ENCODE measurements around the gene KLHL3. TPM values are rescaled to one million over a fixed set of nuclear protein-coding genes. Genes with fewer than 3 reads are reported as not detected.

Gene KLHL3
- total and polyA plus RNA-seq, 4 donors: 8.9 to 12.6 (median 11.5) TPM

DNA sequence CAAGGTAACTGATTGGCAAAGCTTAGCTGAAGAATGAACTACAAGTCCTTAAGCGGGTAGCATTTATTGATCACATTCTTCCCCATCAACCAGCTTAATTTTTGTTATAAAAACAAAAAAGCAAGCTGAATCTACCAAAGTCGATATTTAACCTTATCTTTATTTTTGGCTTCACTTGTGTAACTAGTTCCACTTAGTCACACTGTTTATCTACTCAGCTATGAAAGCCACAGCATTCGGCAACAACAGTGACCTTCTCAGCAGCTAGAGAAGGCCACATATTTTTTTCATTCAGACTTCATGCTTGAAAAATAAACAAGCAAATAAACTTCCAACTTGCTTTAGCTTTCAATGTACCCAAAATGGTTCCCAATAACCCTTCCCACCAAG, 69.4 kb downstream of the KLHL3 start:
- 82% methylated on average over 3 of the region's 3 CpGs for WGBS (ENCODE audit: insufficient coverage)
- no peaks in the 10 kb centered on the region for H3K36me3 ChIP-seq (ENCODE audit: control insufficient read depth, insufficient read depth, low read length)
- DNase-seq (ENCODE audit: low read depth in 4 of 6, low spot score in 6 of 6): no peak
- no peak overlapping the region for H3K27ac ChIP-seq (ENCODE audit: low read depth, low read length)
- H3K9me3 ChIP-seq (ENCODE audit: control insufficient read depth, insufficient read depth, low read length): no peaks in the 10 kb centered on the region
- no peak overlapping the region for H3K4me3 ChIP-seq (ENCODE audit: low read depth, low read length)
- H3K4me1 ChIP-seq (ENCODE audit: control insufficient read depth, insufficient read depth, low read length): no peaks in the 10 kb centered on the region
- H3K27me3 ChIP-seq (ENCODE audit: control insufficient read depth, insufficient read depth, low read length): no peaks in the 10 kb centered on the region

DNA sequence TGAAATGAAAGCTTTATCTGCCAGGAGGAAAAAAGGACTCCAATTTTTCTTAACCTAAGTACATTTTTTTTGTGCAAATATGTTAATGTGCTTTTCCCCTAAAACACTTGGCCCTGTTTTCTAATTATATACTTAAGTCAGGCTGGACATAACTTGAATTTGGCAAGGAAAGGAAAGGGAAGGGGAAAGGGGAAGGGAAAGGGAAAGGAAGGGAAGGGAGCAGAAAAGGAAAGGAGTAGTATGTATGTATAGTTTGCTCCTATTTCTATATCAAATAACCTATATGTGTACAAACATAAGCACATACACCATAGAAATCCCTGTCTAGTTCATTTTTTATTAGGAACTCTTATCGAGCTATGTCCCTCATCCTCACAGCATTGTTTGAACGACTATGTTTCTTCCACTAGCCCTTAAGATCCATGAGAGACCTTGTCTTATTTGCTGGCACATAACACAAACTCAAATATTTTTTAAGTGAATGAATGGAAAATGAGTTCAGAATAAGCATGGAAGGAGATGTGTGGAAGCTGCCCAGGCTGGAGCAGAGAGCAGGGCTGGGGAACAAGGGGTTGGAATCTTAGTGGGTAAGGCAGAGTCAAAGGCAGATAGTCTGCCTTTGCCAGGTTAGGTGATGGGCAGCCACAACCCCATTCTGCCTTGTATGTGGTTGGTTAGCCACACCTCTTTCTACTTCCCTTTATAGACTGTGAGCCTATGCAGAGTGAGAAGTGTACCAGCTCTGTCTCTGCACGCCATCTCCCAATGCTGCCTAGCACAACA, 70.0 kb downstream of the KLHL3 start:
- Histone ChIP-seq H3K4me3 (ENCODE audit: low read depth, low read length) (no peak overlapping the region), H3K27me3 (ENCODE audit: control insufficient read depth, insufficient read depth, low read length) (no peaks in the 10 kb centered on the region), H3K27ac (ENCODE audit: low read depth, low read length) (no peak overlapping the region), H3K9me3 (ENCODE audit: control insufficient read depth, insufficient read depth, low read length) (no peaks in the 10 kb centered on the region), H3K4me1 (ENCODE audit: control insufficient read depth, insufficient read depth, low read length) (no peaks in the 10 kb centered on the region), H3K36me3 (ENCODE audit: control insufficient read depth, insufficient read depth, low read length) (no peaks in the 10 kb centered on the region)
- DNase-seq (ENCODE audit: low read depth in 4 of 6, low spot score in 6 of 6): no peak
- 100% methylated on average over 1 of the region's 3 CpGs for WGBS (ENCODE audit: insufficient coverage)

- no peaks in the 10 kb centered on the region for H3K27me3 ChIP-seq (ENCODE audit: control insufficient read depth, insufficient read depth, low read length)
- no peaks in the 10 kb centered on the region for H3K4me1 ChIP-seq (ENCODE audit: control insufficient read depth, insufficient read depth, low read length)
- WGBS (ENCODE audit: insufficient coverage): 10% methylated on average over 4 of the region's 6 CpGs
- peaks cover 3% of the 10 kb centered on the region for H3K36me3 ChIP-seq (ENCODE audit: control insufficient read depth, insufficient read depth, low read length)
- H3K27ac ChIP-seq (ENCODE audit: low read depth, low read length): no peak overlapping the region
- H3K4me3 ChIP-seq (ENCODE audit: low read depth, low read length): no peak overlapping the region
- H3K9me3 ChIP-seq (ENCODE audit: control insufficient read depth, insufficient read depth, low read length): no peaks in the 10 kb centered on the region
- peak; percentile 40 to 90 (median 56) for DNase-seq (ENCODE audit: low read depth in 4 of 6, low spot score in 6 of 6)
Observed at GRCh38 chr5:137660349-137660817, 75.5 kb downstream of the KLHL3 start.

DNA sequence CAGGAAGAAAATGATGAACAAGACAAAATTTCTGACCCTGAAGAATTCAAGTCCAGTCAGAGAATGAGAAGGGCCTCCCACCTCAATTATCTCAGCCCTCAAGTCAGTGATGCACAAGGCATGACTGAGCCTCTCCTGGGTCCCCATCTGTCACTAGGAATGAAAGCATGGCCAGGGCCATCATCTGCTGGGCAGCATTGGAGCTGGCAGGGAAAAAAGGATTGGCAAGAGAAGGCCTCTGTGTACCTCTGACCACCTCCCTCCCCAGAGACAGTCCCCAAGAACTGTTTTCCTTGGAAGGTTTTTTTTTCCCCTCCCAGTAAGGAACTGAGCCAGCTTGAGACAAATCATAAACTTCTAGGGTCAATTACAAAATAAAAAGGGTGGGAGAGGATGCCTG, 76.7 kb downstream of the KLHL3 start:
- H3K27ac ChIP-seq (ENCODE audit: low read depth, low read length): no peak overlapping the region
- H3K4me1 ChIP-seq (ENCODE audit: control insufficient read depth, insufficient read depth, low read length): no peaks in the 10 kb centered on the region
- no peaks in the 10 kb centered on the region for H3K27me3 ChIP-seq (ENCODE audit: control insufficient read depth, insufficient read depth, low read length)
- no peak overlapping the region for H3K4me3 ChIP-seq (ENCODE audit: low read depth, low read length)
- H3K36me3 ChIP-seq (ENCODE audit: control insufficient read depth, insufficient read depth, low read length): peaks cover 3% of the 10 kb centered on the region
- DNase-seq (ENCODE audit: low read depth in 4 of 6, low spot score in 6 of 6): no peak
- H3K9me3 ChIP-seq (ENCODE audit: control insufficient read depth, insufficient read depth, low read length): no peaks in the 10 kb centered on the region

DNA sequence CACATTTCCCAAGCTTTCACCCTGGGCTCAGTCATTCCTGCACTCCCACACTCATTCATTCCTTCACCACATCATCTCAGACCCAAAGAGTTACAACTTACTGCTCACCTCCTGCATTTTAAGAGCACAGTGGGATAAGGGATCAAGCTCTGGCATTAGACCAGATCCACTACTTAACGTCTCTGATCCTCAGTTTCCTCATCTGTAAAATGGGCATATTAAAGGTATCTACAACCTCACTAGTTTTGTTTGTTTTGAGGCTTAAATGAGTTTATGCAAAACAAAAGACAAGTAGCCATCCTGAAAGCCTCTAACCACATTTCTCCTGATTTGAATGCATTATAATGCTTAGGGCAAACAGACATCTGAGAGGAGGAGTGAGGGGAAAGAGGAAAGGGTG, 77.6 kb downstream of the KLHL3 start:
- WGBS (ENCODE audit: insufficient coverage): no CpG with 5 or more reads among the region's 1 CpG
- H3K9me3 ChIP-seq (ENCODE audit: control insufficient read depth, insufficient read depth, low read length): no peaks in the 10 kb centered on the region
- no peak overlapping the region for H3K4me3 ChIP-seq (ENCODE audit: low read depth, low read length)
- H3K36me3 ChIP-seq (ENCODE audit: control insufficient read depth, insufficient read depth, low read length): peaks cover 3% of the 10 kb centered on the region
- H3K27me3 ChIP-seq (ENCODE audit: control insufficient read depth, insufficient read depth, low read length): no peaks in the 10 kb centered on the region
- no peak for DNase-seq (ENCODE audit: low read depth in 4 of 6, low spot score in 6 of 6)
- H3K27ac ChIP-seq (ENCODE audit: low read depth, low read length): no peak overlapping the region
- no peaks in the 10 kb centered on the region for H3K4me1 ChIP-seq (ENCODE audit: control insufficient read depth, insufficient read depth, low read length)

DNA sequence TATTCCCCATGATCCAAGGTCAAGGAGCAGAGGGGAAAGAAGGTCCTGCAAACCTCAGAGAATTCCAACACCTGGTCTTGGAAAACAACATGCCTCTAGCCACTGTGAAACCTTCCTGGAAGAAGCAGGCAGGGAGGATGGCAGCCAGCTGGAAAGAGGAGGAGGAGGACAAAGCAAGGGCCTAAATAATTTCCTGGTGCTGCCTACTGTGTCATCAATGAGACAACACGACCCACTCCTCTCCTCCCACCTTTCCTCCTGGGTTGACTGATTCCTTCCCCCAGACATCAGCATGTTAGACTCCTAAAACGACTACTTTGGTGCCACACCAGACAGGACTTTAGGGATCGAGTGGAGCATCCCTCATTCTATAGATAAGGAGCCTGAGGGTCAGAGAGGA, 78.8 kb downstream of the KLHL3 start:
- no peak overlapping the region for H3K4me3 ChIP-seq (ENCODE audit: low read depth, low read length)
- no peaks in the 10 kb centered on the region for H3K27me3 ChIP-seq (ENCODE audit: control insufficient read depth, insufficient read depth, low read length)
- H3K4me1 ChIP-seq (ENCODE audit: control insufficient read depth, insufficient read depth, low read length): no peaks in the 10 kb centered on the region
- peaks cover 3% of the 10 kb centered on the region for H3K36me3 ChIP-seq (ENCODE audit: control insufficient read depth, insufficient read depth, low read length)
- WGBS (ENCODE audit: insufficient coverage): no CpG with 5 or more reads among the region's 3 CpGs
- H3K27ac ChIP-seq (ENCODE audit: low read depth, low read length): no peak overlapping the region
- DNase-seq (ENCODE audit: low read depth in 4 of 6, low spot score in 6 of 6): no peak
- H3K9me3 ChIP-seq (ENCODE audit: control insufficient read depth, insufficient read depth, low read length): no peaks in the 10 kb centered on the region

- no peak for DNase-seq (ENCODE audit: low read depth in 4 of 6, low spot score in 6 of 6)
- Histone ChIP-seq H3K36me3 (ENCODE audit: control insufficient read depth, insufficient read depth, low read length) (peaks cover 3% of the 10 kb centered on the region), H3K27me3 (ENCODE audit: control insufficient read depth, insufficient read depth, low read length) (no peaks in the 10 kb centered on the region), H3K4me3 (ENCODE audit: low read depth, low read length) (no peak overlapping the region), H3K27ac (ENCODE audit: low read depth, low read length) (no peak overlapping the region), H3K4me1 (ENCODE audit: control insufficient read depth, insufficient read depth, low read length) (no peaks in the 10 kb centered on the region), H3K9me3 (ENCODE audit: control insufficient read depth, insufficient read depth, low read length) (no peaks in the 10 kb centered on the region)
- WGBS (ENCODE audit: insufficient coverage): 94% methylated on average over 2 of the region's 2 CpGs
Observed at GRCh38 chr5:137656558-137656957, 79.3 kb downstream of the KLHL3 start.

- Histone ChIP-seq H3K36me3 (ENCODE audit: control insufficient read depth, insufficient read depth, low read length) (peaks cover 6% of the 10 kb centered on the region), H3K27ac (ENCODE audit: low read depth, low read length) (no peak overlapping the region), H3K27me3 (ENCODE audit: control insufficient read depth, insufficient read depth, low read length) (no peaks in the 10 kb centered on the region), H3K4me3 (ENCODE audit: low read depth, low read length) (no peak overlapping the region), H3K9me3 (ENCODE audit: control insufficient read depth, insufficient read depth, low read length) (no peaks in the 10 kb centered on the region), H3K4me1 (ENCODE audit: control insufficient read depth, insufficient read depth, low read length) (peaks cover 19% of the 10 kb centered on the region)
- DNase-seq (ENCODE audit: low read depth in 4 of 6, low spot score in 6 of 6): no peak
- 85% methylated on average over 2 of the region's 3 CpGs for WGBS (ENCODE audit: insufficient coverage)
Observed at GRCh38 chr5:137651022-137651421, 84.9 kb downstream of the KLHL3 start.

- WGBS (ENCODE audit: insufficient coverage): no CpG with 5 or more reads among the region's 3 CpGs
- DNase-seq (ENCODE audit: low read depth in 4 of 6, low spot score in 6 of 6): peak in 3 of 6 donors; percentile 12 to 90 (median 66)
- H3K4me3 ChIP-seq (ENCODE audit: low read depth, low read length): no peak overlapping the region
- H3K27ac ChIP-seq (ENCODE audit: low read depth, low read length): peak overlapping the region; percentile 10
- no peaks in the 10 kb centered on the region for H3K27me3 ChIP-seq (ENCODE audit: control insufficient read depth, insufficient read depth, low read length)
- peaks cover 6% of the 10 kb centered on the region for H3K36me3 ChIP-seq (ENCODE audit: control insufficient read depth, insufficient read depth, low read length)
- peaks cover 3% of the 10 kb centered on the region for H3K9me3 ChIP-seq (ENCODE audit: control insufficient read depth, insufficient read depth, low read length)
- peaks cover 19% of the 10 kb centered on the region for H3K4me1 ChIP-seq (ENCODE audit: control insufficient read depth, insufficient read depth, low read length)
Observed at GRCh38 chr5:137649228-137649935, 86.5 kb downstream of the KLHL3 start.

DNA sequence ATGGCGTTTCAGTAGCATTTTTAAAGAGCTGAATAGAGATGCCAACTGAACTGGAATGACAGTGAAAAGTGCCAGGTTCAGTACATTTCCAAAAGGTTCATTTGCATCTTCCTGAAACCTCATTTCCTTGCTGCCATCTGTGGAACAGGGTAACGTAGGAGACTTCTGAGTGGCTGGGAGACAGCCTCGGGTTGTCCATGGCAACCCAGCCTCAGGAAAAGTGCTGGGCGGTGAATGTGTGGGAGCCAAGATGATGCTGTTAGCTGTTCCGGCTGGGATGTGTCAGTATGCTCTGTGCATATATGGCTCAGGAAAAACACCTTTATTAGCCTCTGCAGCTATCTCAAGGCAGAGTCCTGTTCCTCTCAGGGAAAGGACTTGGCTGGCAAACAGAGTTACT, 87.5 kb downstream of the KLHL3 start:
- peak overlapping the region; percentile 30 for H3K27ac ChIP-seq (ENCODE audit: low read depth, low read length)
- DNase-seq (ENCODE audit: low read depth in 4 of 6, low spot score in 6 of 6): peak; percentile 28 to 94 (median 54)
- no peaks in the 10 kb centered on the region for H3K27me3 ChIP-seq (ENCODE audit: control insufficient read depth, insufficient read depth, low read length)
- H3K36me3 ChIP-seq (ENCODE audit: control insufficient read depth, insufficient read depth, low read length): peaks cover 6% of the 10 kb centered on the region
- H3K4me1 ChIP-seq (ENCODE audit: control insufficient read depth, insufficient read depth, low read length): peaks cover 19% of the 10 kb centered on the region
- 27% methylated on average over 3 of the region's 5 CpGs for WGBS (ENCODE audit: insufficient coverage)
- H3K9me3 ChIP-seq (ENCODE audit: control insufficient read depth, insufficient read depth, low read length): peaks cover 3% of the 10 kb centered on the region
- no peak overlapping the region for H3K4me3 ChIP-seq (ENCODE audit: low read depth, low read length)

All from spinal cord (tissue), 10 donors.